Fibroblast of the aortic adventitia (primary cell): ENCODE measurements around the gene UBE2G2. TPM values are rescaled to one million over a fixed set of nuclear protein-coding genes. Genes with fewer than 3 reads are reported as not detected.

Experiments used
- DNase-seq: peaks from one replicate; pipeline ENCODE4 v3.0.0-alpha.2; 2010; ENCODE audit warnings: low read depth
- H3K4me3 ChIP-seq: 2 replicates; pipeline ENCODE4 v1.5.1; 2011; ENCODE audit warnings: low read depth, mild to moderate bottlenecking, control low read depth, low read length, moderate library complexity
- total RNA-seq: library from RNA; depleted of rRNA; stranded (reverse); fragments of >200 nt; gene quantifications from 2 replicates; pipeline ENCODE4 v1.2.3, GENCODE V29; 2012; ENCODE audit warnings: low replicate concordance
- TF ChIP-seq, protein P1 (sequence below): IDR thresholded peaks from 2 replicates; pipeline ENCODE4 v1.5.1; 2011; ENCODE audit warnings: mild to moderate bottlenecking, low read length, control low read depth, inconsistent platforms; ENCODE audit not compliant: insufficient read depth

Gene UBE2G2
- total RNA-seq, 1 donor, result 64.2 TPM

- DNase-seq, result no peak
- TF ChIP-seq, protein P1, sequence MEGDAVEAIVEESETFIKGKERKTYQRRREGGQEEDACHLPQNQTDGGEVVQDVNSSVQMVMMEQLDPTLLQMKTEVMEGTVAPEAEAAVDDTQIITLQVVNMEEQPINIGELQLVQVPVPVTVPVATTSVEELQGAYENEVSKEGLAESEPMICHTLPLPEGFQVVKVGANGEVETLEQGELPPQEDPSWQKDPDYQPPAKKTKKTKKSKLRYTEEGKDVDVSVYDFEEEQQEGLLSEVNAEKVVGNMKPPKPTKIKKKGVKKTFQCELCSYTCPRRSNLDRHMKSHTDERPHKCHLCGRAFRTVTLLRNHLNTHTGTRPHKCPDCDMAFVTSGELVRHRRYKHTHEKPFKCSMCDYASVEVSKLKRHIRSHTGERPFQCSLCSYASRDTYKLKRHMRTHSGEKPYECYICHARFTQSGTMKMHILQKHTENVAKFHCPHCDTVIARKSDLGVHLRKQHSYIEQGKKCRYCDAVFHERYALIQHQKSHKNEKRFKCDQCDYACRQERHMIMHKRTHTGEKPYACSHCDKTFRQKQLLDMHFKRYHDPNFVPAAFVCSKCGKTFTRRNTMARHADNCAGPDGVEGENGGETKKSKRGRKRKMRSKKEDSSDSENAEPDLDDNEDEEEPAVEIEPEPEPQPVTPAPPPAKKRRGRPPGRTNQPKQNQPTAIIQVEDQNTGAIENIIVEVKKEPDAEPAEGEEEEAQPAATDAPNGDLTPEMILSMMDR, result no peak
- no peak overlapping the region for H3K4me3 ChIP-seq
Measured at GRCh38 chr21:44756423-44757185, 45.0 kb downstream of the UBE2G2 start.

- peak; percentile 44 for DNase-seq
- H3K4me3 ChIP-seq, result no peak overlapping the region
- TF ChIP-seq, protein P1, result no peak
Measured at GRCh38 chr21:44755227-44755626, 46.4 kb downstream of the UBE2G2 start.

DNA sequence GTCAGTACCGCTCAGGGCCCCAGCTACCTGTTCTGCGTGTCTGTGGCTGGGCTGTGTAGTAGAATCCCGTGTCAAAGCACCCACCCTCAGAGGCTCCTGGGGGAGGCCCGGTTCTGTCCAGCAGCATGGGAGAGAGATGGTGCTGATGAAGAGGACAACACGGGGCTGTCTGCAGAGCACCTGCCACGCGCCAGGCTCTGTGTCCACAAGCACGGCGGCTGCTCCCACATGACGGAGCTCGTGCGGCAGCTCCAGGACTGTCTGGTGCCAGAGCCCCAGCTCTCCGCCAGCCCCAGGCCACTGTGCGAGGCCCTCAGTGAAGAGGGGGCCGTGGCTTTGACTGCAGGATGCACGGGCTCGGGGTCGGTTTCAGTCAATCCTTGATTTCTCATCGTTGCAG is 48.3 kb downstream of the UBE2G2 start:
- TF ChIP-seq, protein P1, result no peak

GRCh38 chr21:44752671-44753235 is 48.9 kb downstream of the UBE2G2 start:
- peak; percentile 27 for DNase-seq
- TF ChIP-seq, protein P1, result peak; percentile 34
- no peak overlapping the region for H3K4me3 ChIP-seq

More for the DNA sequence above, 48.3 kb downstream of the UBE2G2 start:
- no peak overlapping the region for H3K4me3 ChIP-seq
- DNase-seq, result no peak

DNA sequence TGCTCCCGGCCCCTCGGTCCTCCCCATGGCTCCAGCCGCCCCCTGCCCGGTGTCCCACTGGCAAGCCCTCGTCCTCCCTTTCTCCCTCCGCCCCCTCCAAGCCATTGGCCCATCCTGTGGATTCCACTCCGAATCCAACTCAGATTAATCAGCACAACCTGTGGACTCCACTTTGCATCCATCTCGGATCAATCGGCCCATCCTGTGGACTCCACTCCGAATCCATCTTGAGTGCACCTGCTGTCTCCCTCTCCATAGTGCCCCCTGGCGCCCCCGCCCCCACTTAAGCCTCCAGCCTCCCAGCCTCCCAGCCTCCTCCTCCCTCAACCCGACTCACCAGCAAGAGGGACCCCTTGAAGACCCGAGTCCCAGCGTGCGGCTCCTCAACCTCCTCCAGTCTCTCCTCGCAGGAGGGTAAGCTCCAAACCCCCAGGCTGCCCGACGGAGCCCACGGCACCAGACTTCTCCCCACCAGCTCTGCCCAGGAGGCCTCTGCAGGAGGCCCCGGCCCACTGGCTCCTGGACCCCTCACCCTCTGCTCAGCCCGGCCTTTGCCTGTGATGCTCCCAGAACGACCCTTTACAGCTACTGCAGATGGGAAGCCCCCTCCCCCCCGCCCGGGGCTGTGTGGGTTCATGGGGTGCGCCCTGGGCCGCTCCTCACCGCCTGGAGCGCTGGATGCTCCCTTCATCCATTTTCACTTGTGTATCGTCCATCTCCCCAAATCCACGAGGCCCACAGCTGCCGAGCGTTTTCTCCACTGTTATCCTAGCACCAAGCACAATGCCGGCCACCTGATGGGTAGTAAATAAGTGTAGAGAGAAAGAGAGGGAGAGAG is 49.6 kb downstream of the UBE2G2 start:
- no peak overlapping the region for H3K4me3 ChIP-seq
- DNase-seq, result no peak
- TF ChIP-seq, protein P1, result no peak

DNA sequence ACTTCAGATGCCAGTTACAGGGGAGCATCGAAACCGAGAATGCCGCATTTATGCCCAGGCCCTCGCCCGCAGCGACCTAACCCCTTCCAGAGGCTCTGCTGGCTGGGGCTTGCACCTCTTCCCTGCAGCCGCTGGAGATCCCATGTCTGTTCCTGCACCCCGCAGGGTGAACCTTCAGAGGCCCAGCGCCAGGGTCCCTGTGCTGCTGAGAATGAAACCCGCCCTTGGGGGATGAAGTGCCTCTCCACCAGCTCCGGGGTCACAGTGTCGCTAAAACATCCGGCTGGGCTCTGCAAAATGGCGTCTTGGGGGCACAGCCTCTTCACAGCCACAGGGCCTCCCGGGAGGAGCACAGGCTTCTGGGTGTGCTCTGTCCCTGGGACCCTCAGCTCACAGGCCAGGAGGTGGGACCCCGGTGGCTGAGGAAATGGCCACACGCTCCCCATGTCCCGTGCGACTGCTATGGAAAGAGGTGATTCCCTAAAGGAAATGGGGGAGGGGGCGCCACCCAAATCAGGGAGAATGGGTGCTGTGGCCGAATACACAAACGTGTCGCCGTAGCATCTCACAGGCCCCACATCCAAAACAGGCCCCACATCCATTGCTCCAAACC is 50.3 kb downstream of the UBE2G2 start:
- TF ChIP-seq, protein P1, result no peak
- DNase-seq, result no peak
- no peak overlapping the region for H3K4me3 ChIP-seq
